Stimulated activated naive CD8-positive, alpha-beta T cell treated with anti-CD3 and anti-CD28 coated beads, Interleukin-15, amount 100 ng/mL, for 72 hours (primary cell): Measurements from ENCODE around the gene RASAL2.

Source experiments
- ATAC-seq: fragments of 150-1000 bp; cut with Tn5 transposase; 2 replicates; pipeline ENCODE4 v1.10.0; 2021; ENCODE audit warnings: mild to moderate bottlenecking, moderate library complexity
- DNase-seq, 2 donors: peaks; one replicate each; pipeline ENCODE4 v3.0.0; 2021 to 2022
- H3K27ac Mint-ChIP-seq, 2 donors: one replicate each; pipeline ENCODE4 v1.8.0; 2022; ENCODE audit warnings: mild to moderate bottlenecking in 2 of 2, mixed read lengths in 2 of 2, moderate library complexity in 2 of 2
- H3K27me3 Mint-ChIP-seq: one replicate; pipeline ENCODE4 v1.8.0; 2022; ENCODE audit warnings: mixed read lengths
- H3K4me1 Mint-ChIP-seq: one replicate; pipeline ENCODE4 v1.8.0; 2022; ENCODE audit warnings: mild to moderate bottlenecking, mixed read lengths
- H3K4me3 Mint-ChIP-seq, 2 donors: one replicate each; pipeline ENCODE4 v1.8.0; 2022; ENCODE audit warnings: mild to moderate bottlenecking in 2 of 2, mixed read lengths in 2 of 2, moderate library complexity in 1 of 2
- H3K9me3 Mint-ChIP-seq, 2 donors: one replicate each; pipeline ENCODE4 v1.8.0; 2022; ENCODE audit warnings: mixed read lengths in 2 of 2

Gene RASAL2

DNA sequence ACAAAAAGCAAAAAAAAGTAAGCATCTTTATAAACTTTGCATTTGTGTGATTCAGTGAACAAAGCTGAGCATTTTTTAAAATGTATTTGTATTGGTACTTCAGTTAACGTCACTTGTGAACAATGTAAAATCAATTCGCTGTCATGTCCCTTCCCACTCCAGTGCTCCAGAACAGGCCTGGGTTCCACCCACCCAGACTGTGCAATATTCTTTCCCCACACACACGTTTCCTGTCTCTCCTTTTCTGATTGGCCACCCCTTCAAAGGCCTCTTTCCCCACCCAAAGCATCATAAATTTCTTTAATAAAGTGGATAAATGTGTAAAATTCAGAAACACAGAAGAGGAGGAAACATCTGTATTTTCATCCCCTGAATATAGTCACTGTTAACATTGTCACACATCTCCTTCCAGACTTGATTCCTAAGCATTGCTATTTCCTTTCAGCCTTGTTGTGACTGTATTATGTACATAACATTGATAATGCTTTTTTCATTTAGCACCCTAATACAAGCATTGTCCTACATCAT lies 390.9 kb downstream of the RASAL2 start:
- ATAC-seq, result no peak
- Mint-ChIP-seq H3K4me1 (peaks cover 6% of the 10 kb centered on the region), H3K27me3 (peaks cover 18% of the 10 kb centered on the region), H3K27ac (no peak overlapping the region), H3K9me3 (no peaks in the 10 kb centered on the region), H3K4me3 (no peak overlapping the region)
- no peak for DNase-seq

- Mint-ChIP-seq H3K9me3 (no peaks in the 10 kb centered on the region), H3K4me1 (peaks cover 6% of the 10 kb centered on the region), H3K27ac (no peak overlapping the region), H3K4me3 (no peak overlapping the region), H3K27me3 (peaks cover 18% of the 10 kb centered on the region)
- ATAC-seq (no peak), DNase-seq (no peak)
These were observed 391.7 kb downstream of the RASAL2 start for GRCh38 chr1:178485541-178485981.

- no peak overlapping the region for H3K27ac Mint-ChIP-seq
- ATAC-seq, result peak; percentile 31
These were observed 392.5 kb downstream of the RASAL2 start for GRCh38 chr1:178486100-178487069.

GRCh38 chr1:178487070-178487615 lies 393.2 kb downstream of the RASAL2 start:
- H3K27ac Mint-ChIP-seq, result peak overlapping the region in 1 of 2 donors; percentile 14
- H3K4me1 Mint-ChIP-seq, result peaks cover 6% of the 10 kb centered on the region
- ATAC-seq (peak; percentile 31), DNase-seq (no peak)
- peaks cover 18% of the 10 kb centered on the region for H3K27me3 Mint-ChIP-seq
- no peak overlapping the region for H3K4me3 Mint-ChIP-seq
- H3K9me3 Mint-ChIP-seq, result no peaks in the 10 kb centered on the region

More at GRCh38 chr1:178486100-178487069, 392.5 kb downstream of the RASAL2 start:
- H3K4me3 Mint-ChIP-seq, result no peak overlapping the region
- H3K27me3 Mint-ChIP-seq, result peaks cover 18% of the 10 kb centered on the region
- H3K4me1 Mint-ChIP-seq, result peaks cover 6% of the 10 kb centered on the region
- H3K9me3 Mint-ChIP-seq, result no peaks in the 10 kb centered on the region
- DNase-seq, result no peak

DNA sequence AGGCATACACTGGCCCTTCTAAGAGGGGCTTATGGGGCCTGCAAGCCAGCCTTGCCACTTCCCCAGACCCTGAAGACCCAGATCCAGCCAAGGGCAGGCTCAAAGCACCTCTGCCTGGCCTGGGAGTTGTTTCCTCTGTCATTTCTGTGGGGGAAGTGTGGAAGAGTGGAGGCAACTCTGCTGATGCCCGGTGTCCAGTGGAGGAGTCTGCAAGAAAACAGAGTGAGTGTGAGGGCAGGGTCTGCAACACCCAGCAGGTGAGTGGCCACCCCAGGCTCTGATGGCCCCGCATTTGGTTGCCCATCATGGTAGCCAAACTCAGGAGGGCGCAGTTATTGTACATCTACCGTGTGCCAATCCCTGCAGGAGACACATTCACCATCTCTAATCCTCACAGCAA lies 394.5 kb downstream of the RASAL2 start:
- DNase-seq (no peak), ATAC-seq (no peak)
- H3K27ac Mint-ChIP-seq, result no peak overlapping the region
- no peaks in the 10 kb centered on the region for H3K9me3 Mint-ChIP-seq
- H3K4me1 Mint-ChIP-seq, result peaks cover 6% of the 10 kb centered on the region
- peaks cover 18% of the 10 kb centered on the region for H3K27me3 Mint-ChIP-seq
- H3K4me3 Mint-ChIP-seq, result no peak overlapping the region

DNA sequence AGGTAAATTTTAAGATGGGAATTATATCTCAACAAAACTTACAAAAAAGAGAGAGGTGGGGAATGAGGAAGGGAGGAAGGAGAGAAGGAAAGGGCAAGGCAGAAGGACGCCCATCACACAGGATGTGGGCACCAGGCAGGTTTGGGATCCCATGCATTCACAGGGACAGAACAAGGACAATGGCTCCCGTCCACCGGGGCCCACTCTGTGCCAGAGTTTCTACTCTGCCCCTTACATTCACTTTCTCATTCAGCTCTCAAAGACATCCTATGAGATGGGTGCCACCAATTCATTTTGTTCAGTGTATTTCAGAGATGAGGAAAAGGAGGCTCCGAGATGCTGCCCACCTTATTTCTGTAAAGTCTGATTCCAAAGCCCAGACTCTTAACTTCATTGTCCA lies 395.5 kb downstream of the RASAL2 start:
- DNase-seq (no peak), ATAC-seq (no peak)
- Mint-ChIP-seq H3K27me3 (peaks cover 18% of the 10 kb centered on the region), H3K4me1 (peaks cover 6% of the 10 kb centered on the region), H3K4me3 (no peak overlapping the region), H3K9me3 (no peaks in the 10 kb centered on the region), H3K27ac (no peak overlapping the region)

- Mint-ChIP-seq H3K9me3 (no peaks in the 10 kb centered on the region), H3K27me3 (peaks cover 18% of the 10 kb centered on the region), H3K27ac (no peak overlapping the region), H3K4me1 (peaks cover 6% of the 10 kb centered on the region), H3K4me3 (no peak overlapping the region)
- DNase-seq (no peak), ATAC-seq (no peak)
These were observed 396.2 kb downstream of the RASAL2 start for GRCh38 chr1:178490136-178490535.

DNA sequence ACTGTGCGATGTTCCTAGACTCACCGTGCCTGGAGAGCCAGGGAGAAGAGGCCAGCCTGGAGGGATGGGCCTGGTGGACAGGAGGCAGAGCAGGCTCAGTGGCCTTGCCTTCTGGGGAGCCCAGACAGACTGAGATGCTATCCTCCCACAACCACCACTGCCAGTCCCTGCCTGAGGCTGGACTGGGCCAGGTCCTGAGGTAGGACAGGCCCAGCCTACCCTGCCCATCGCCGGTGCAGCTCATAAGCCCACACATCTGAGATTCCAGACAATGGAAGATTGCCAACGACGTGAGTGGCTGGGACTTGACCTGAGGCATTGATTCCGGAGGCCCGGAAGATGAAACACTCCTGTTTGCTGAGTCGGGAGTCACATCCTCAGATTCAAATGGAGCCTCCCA lies 397.1 kb downstream of the RASAL2 start:
- ATAC-seq, result no peak
- H3K9me3 Mint-ChIP-seq, result no peaks in the 10 kb centered on the region
- H3K27me3 Mint-ChIP-seq, result peaks cover 18% of the 10 kb centered on the region

GRCh38 chr1:178491721-178492120 lies 397.8 kb downstream of the RASAL2 start:
- H3K9me3 Mint-ChIP-seq, result no peaks in the 10 kb centered on the region
- no peak overlapping the region for H3K4me3 Mint-ChIP-seq
- DNase-seq (no peak), ATAC-seq (no peak)
- peak overlapping the region in 1 of 2 donors; percentile 3 for H3K27ac Mint-ChIP-seq
- H3K4me1 Mint-ChIP-seq, result peaks cover 6% of the 10 kb centered on the region
- H3K27me3 Mint-ChIP-seq, result peaks cover 18% of the 10 kb centered on the region

More for the DNA sequence above, 397.1 kb downstream of the RASAL2 start:
- no peak for DNase-seq
- H3K4me1 Mint-ChIP-seq, result peaks cover 6% of the 10 kb centered on the region
- no peak overlapping the region for H3K27ac Mint-ChIP-seq
- no peak overlapping the region for H3K4me3 Mint-ChIP-seq

DNA sequence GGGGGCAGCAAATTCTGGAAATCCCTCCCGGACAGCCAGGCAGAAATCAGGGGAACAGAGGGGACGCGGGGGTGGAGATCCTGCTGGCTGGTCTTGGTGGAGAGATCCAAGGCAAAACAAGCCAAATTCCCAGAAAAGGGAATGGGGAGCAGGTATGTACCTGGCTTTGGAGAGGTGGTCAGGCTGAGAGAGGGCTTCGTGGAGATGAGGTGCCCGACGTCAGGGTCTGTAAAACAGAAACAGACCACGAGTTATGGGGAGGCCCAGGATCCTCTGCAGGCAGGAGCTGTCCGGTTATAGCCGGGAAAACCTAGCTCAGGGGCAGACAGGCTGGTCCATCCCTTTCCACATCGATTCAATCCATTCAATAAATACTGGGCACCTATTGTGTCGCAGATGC lies 398.4 kb downstream of the RASAL2 start:
- ATAC-seq (no peak), DNase-seq (no peak)
- no peak overlapping the region for H3K4me3 Mint-ChIP-seq
- no peaks in the 10 kb centered on the region for H3K9me3 Mint-ChIP-seq
- H3K4me1 Mint-ChIP-seq, result peaks cover 2% of the 10 kb centered on the region
- no peak overlapping the region for H3K27ac Mint-ChIP-seq
- peaks cover 14% of the 10 kb centered on the region for H3K27me3 Mint-ChIP-seq

DNA sequence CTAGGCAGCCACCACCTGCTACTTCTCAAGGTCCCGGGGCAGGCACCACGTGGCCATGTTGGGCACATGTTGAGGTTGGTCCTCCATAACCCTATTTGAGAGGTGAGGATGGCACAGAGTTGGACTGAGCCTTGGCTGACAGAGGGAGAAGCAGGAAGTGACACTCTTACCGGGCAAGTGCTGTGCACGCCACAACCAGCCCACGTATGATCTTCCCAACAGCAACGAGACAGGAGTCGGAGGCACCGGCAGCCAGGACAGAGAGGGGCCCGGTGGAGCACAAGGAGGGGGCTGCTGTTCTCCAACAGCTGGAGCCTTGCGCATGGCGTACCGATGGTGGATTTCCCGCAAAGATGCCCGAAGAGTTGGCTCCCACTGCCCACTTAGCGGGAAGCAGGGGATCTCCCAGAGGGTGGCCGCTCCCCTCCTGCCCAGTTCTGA lies 399.4 kb downstream of the RASAL2 start:
- Mint-ChIP-seq H3K27ac (no peak overlapping the region), H3K4me1 (no peaks in the 10 kb centered on the region), H3K9me3 (no peaks in the 10 kb centered on the region), H3K27me3 (peaks cover 4% of the 10 kb centered on the region), H3K4me3 (no peak overlapping the region)
- no peak for ATAC-seq
- DNase-seq, result no peak

DNA sequence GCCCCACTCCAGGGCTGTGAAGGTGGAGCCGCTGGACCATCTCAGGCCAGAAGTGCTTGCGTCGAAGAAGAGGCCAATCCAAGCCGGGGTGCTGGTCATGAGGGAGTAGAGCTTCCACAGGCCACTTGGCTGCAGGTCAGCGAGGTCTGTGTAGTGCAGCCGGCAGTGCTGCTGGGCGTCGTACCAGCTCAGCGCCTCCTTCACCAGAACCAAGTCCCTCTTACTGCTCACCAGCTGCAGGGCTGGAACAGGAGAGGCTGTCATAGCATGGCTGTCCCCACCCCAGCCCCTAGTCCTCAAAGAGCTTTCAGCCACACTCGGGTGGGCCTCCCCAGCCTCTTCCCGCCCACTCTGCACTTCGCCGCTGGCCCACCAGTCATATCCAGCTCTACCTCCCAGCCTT lies 400.7 kb downstream of the RASAL2 start:
- Mint-ChIP-seq H3K9me3 (no peaks in the 10 kb centered on the region), H3K27me3 (no peaks in the 10 kb centered on the region), H3K27ac (no peak overlapping the region), H3K4me1 (no peaks in the 10 kb centered on the region), H3K4me3 (no peak overlapping the region)
- ATAC-seq (no peak), DNase-seq (no peak)

DNA sequence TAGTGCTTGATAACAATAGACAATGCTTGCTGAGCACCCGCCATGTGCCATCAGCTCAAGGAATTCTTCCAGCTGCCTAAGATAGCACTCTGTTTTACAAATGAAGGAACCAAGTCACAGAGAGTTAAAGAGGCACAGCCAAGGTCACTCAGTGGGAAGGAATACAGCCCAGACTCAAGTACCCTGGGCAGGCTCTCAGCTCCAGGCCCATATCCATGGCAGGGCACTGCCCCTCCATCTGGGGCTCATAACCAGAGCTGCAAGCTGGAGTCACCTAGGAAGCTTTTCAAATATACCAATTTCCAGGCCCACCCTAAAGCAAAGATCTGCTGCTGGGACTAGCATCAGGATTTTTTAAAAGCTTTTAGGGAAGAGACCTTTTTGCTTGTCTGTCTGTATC lies 401.3 kb downstream of the RASAL2 start:
- Mint-ChIP-seq H3K4me3 (no peak overlapping the region), H3K4me1 (no peaks in the 10 kb centered on the region), H3K27me3 (no peaks in the 10 kb centered on the region), H3K9me3 (no peaks in the 10 kb centered on the region), H3K27ac (no peak overlapping the region)
- ATAC-seq, result no peak
- no peak for DNase-seq

DNA sequence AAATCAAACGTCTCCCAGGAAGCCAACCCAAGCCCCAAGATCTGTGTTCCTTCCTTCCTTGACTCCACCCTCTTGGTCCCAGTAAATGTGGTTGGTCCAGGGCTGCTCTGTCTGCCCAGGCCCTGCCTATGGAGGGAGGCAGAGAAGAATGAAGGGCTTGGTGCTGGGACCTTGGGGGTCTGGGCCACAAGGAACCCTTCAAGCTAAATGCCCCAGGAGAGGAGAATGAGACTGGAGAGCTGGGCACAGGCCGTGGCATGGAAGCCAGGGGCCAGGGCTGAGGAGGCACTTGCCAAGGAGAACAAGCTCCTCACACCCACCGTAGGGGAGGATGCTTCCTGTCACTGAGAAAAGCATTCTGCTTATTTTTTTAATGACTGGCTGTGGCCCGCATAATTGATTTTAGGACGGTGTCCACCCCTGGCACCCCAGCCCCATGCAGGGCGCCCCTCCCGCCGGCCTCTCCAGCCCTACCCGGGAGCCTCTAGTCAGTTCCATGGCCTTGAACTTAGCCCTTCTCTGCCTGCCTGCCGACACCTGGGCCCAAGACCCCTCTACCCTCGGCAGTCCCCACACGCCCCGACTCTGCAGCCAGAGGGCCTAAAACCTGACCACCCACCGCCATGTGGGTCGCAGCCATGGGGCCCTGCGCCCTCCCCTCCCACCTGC lies 402.0 kb downstream of the RASAL2 start:
- peak; percentile 35 for ATAC-seq
- no peaks in the 10 kb centered on the region for H3K4me1 Mint-ChIP-seq
- no peaks in the 10 kb centered on the region for H3K9me3 Mint-ChIP-seq
- no peak overlapping the region for H3K27ac Mint-ChIP-seq
- no peaks in the 10 kb centered on the region for H3K27me3 Mint-ChIP-seq
- H3K4me3 Mint-ChIP-seq, result no peak overlapping the region
- DNase-seq, result no peak

- H3K4me1 Mint-ChIP-seq, result no peaks in the 10 kb centered on the region
- H3K4me3 Mint-ChIP-seq, result no peak within 1 kb of the TSS
- peak; percentile 4 for ATAC-seq
- H3K27me3 Mint-ChIP-seq, result peaks cover 3% of the 10 kb centered on the region
- no peak for DNase-seq
- peak within 1 kb of the TSS in 1 of 2 donors; percentile 6 for H3K27ac Mint-ChIP-seq
- no peaks in the 10 kb centered on the region for H3K9me3 Mint-ChIP-seq
These were observed 402.7 kb downstream of the RASAL2 start, which contains the start of gene CLEC20A for GRCh38 chr1:178496410-178497135. Gene CLEC20A, minus strand, starts transcription at chr1:178496964. Its CDS starts 25 bp downstream, at chr1:178496939.
